HepG2 (cell line): ENCODE results near the gene SEC62. TPM values are rescaled to one million over a fixed set of nuclear protein-coding genes. Genes with fewer than 3 reads are reported as not detected.

Experiments used
- RFX5 ChIP-seq: IDR thresholded peaks from 2 replicates; pipeline ENCODE4 v1.6.1; 2011; ENCODE audit warnings: low read depth, low read length, improper control_type of control experiment
- SATB2 ChIP-seq: sonication (generic); formaldehyde crosslinking; IDR thresholded peaks from 2 replicates; pipeline ENCODE4 v1.5.0; 2020; ENCODE audit warnings: missing genetic modification reagents
- polyA plus RNA-seq, 8 experiments: library from polyadenylated mRNA; depleted of rRNA in 3 of 8; stranded (reverse) in 7 of 8; unstranded in 1 of 8; fragments of >200 nt; fragmentation: Illumina TruSeq in 4 of 8; extraction: Trizol in 4 of 8; gene quantifications; 2 replicates each; pipeline versions ENCODE4 v1.2.1 to v1.2.3, GENCODE V29; 2011 to 2016; ENCODE audit warnings: low read depth in 4 of 8, missing spikeins in 1 of 8, mixed read lengths in 1 of 8; ENCODE audit not compliant: insufficient read depth in 1 of 8
- total RNA-seq, 5 experiments: library from RNA; depleted of rRNA; stranded (reverse); fragments of >200 nt; fragmentation: Illumina TruSeq; extraction: Trizol; gene quantifications; 2 replicates each; pipeline ENCODE4 v1.2.3, GENCODE V29; 2016; ENCODE audit warnings: low read depth in 1 of 5
- TF ChIP-seq, protein P1 (sequence below): IDR thresholded peaks from 2 replicates; pipeline ENCODE4 v1.6.1; 2016
- TF ChIP-seq, protein P2 (sequence below): sonication (generic); formaldehyde crosslinking; IDR thresholded peaks from 2 replicates; pipeline ENCODE4 v1.4.0; 2020; ENCODE audit warnings: missing genetic modification reagents
- TF ChIP-seq, protein P3 (sequence below): sonication (generic); formaldehyde crosslinking; IDR thresholded peaks from 2 replicates; pipeline ENCODE4 v1.5.0; 2020; ENCODE audit warnings: mild to moderate bottlenecking, missing genetic modification reagents
- TF ChIP-seq, protein P4 (sequence below): sonication (generic); formaldehyde crosslinking; IDR thresholded peaks from 2 replicates; pipeline ENCODE4 v1.5.1; 2020; ENCODE audit warnings: mild to moderate bottlenecking, missing genetic modification reagents, borderline replicate concordance

SEC62 gene
- total and polyA plus RNA-seq, 2 of the 13 experiments (the other 11 are each of a cell fraction or from before 2014, with no cell fraction given) = 54.0 to 68.7 TPM

DNA sequence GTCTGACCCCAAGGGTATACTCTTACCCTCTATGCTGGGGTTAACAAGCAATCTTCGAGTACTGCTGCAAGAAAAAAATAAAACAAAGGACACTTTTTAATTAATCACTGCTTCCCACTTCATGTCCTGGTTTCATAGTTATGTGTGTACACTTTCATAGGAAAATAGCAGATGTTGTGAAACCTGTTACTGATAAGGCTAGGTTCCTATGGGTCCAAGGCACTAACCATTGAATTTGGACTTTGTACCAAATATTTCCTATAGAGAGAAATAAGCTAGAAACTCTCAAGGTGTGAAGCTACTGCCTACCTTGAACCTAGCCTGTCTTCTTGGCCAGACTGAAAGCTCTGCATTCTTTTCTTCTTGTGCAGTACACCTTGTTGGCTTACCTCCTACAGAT is 56.6 kb downstream of the SEC62 start (continued):
- TF ChIP-seq, protein P1, sequence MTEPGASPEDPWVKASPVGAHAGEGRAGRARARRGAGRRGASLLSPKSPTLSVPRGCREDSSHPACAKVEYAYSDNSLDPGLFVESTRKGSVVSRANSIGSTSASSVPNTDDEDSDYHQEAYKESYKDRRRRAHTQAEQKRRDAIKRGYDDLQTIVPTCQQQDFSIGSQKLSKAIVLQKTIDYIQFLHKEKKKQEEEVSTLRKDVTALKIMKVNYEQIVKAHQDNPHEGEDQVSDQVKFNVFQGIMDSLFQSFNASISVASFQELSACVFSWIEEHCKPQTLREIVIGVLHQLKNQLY (CRISPR knock-in tag) = no peak
- TF ChIP-seq, protein P2, sequence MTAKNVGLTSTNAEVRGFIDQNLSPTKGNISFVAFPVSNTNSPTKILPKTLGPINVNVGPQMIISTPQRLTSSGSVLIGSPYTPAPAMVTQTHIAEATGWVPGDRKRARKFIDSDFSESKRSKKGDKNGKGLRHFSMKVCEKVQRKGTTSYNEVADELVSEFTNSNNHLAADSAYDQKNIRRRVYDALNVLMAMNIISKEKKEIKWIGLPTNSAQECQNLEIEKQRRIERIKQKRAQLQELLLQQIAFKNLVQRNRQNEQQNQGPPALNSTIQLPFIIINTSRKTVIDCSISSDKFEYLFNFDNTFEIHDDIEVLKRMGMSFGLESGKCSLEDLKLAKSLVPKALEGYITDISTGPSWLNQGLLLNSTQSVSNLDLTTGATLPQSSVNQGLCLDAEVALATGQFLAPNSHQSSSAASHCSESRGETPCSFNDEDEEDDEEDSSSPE = no peak
- TF ChIP-seq SATB2 (no peak), RFX5 (no peak)
- TF ChIP-seq, protein P3, sequence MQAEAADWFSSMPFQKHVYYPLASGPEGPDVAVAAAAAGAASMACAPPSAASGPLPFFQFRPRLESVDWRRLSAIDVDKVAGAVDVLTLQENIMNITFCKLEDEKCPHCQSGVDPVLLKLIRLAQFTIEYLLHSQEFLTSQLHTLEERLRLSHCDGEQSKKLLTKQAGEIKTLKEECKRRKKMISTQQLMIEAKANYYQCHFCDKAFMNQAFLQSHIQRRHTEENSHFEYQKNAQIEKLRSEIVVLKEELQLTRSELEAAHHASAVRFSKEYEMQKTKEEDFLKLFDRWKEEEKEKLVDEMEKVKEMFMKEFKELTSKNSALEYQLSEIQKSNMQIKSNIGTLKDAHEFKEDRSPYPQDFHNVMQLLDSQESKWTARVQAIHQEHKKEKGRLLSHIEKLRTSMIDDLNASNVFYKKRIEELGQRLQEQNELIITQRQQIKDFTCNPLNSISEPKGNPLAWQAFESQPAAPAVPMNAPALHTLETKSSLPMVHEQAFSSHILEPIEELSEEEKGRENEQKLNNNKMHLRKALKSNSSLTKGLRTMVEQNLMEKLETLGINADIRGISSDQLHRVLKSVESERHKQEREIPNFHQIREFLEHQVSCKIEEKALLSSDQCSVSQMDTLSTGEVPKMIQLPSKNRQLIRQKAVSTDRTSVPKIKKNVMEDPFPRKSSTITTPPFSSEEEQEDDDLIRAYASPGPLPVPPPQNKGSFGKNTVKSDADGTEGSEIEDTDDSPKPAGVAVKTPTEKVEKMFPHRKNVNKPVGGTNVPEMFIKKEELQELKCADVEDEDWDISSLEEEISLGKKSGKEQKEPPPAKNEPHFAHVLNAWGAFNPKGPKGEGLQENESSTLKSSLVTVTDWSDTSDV = no peak
- TF ChIP-seq, protein P4, sequence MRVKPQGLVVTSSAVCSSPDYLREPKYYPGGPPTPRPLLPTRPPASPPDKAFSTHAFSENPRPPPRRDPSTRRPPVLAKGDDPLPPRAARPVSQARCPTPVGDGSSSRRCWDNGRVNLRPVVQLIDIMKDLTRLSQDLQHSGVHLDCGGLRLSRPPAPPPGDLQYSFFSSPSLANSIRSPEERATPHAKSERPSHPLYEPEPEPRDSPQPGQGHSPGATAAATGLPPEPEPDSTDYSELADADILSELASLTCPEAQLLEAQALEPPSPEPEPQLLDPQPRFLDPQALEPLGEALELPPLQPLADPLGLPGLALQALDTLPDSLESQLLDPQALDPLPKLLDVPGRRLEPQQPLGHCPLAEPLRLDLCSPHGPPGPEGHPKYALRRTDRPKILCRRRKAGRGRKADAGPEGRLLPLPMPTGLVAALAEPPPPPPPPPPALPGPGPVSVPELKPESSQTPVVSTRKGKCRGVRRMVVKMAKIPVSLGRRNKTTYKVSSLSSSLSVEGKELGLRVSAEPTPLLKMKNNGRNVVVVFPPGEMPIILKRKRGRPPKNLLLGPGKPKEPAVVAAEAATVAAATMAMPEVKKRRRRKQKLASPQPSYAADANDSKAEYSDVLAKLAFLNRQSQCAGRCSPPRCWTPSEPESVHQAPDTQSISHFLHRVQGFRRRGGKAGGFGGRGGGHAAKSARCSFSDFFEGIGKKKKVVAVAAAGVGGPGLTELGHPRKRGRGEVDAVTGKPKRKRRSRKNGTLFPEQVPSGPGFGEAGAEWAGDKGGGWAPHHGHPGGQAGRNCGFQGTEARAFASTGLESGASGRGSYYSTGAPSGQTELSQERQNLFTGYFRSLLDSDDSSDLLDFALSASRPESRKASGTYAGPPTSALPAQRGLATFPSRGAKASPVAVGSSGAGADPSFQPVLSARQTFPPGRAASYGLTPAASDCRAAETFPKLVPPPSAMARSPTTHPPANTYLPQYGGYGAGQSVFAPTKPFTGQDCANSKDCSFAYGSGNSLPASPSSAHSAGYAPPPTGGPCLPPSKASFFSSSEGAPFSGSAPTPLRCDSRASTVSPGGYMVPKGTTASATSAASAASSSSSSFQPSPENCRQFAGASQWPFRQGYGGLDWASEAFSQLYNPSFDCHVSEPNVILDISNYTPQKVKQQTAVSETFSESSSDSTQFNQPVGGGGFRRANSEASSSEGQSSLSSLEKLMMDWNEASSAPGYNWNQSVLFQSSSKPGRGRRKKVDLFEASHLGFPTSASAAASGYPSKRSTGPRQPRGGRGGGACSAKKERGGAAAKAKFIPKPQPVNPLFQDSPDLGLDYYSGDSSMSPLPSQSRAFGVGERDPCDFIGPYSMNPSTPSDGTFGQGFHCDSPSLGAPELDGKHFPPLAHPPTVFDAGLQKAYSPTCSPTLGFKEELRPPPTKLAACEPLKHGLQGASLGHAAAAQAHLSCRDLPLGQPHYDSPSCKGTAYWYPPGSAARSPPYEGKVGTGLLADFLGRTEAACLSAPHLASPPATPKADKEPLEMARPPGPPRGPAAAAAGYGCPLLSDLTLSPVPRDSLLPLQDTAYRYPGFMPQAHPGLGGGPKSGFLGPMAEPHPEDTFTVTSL = no peak
